GM12801 (cell line): ENCODE results near the gene NFIA.

Experiments
- CTCF ChIP-seq: IDR thresholded peaks from one replicate; pipeline ENCODE4 v1.5.1; 2011; ENCODE audit warnings: control low read depth; ENCODE audit not compliant: insufficient read length; ENCODE audit errors: extremely low read depth

Gene NFIA

GRCh38 chr1:61050541-61051442 is 31.6 kb upstream of the NFIA start:
- no peak for TF ChIP-seq CTCF

GRCh38 chr1:61051443-61051718 is 31.0 kb upstream of the NFIA start:
- no peak for TF ChIP-seq CTCF

- TF ChIP-seq CTCF: no peak
Observed at GRCh38 chr1:61051719-61052394, 30.5 kb upstream of the NFIA start.

- no peak for TF ChIP-seq CTCF
Observed at GRCh38 chr1:61052395-61053225, 29.8 kb upstream of the NFIA start.

GRCh38 chr1:61053226-61053711 is 29.1 kb upstream of the NFIA start:
- no peak for TF ChIP-seq CTCF

- no peak for TF ChIP-seq CTCF
Observed at GRCh38 chr1:61053712-61054600, 28.4 kb upstream of the NFIA start.
